ENCODE results near the gene WEE1. TPM values are rescaled to one million over a fixed set of nuclear protein-coding genes. Genes with fewer than 3 reads are reported as not detected.
"Not testable (repeated sequence)": the region's sequence is repeated elsewhere in the genome, so short reads cannot be mapped to it uniquely, and the experiment has no call there.

WEE1 gene
- total RNA-seq, 1 donor from 2014 or later, result 19.1 TPM

- DNase-seq (ENCODE audit: low read depth, low spot score), result not testable (repeated sequence)
Observed at GRCh38 chr11:9622353-9622752, 48.9 kb downstream of the WEE1 start.

GRCh38 chr11:9623053-9623452 is 49.6 kb downstream of the WEE1 start:
- DNase-seq (ENCODE audit: low read depth, low spot score), result not testable (repeated sequence)

GRCh38 chr11:9624448-9624847 is 51.0 kb downstream of the WEE1 start:
- DNase-seq (ENCODE audit: low read depth, low spot score), result no peak

- peak; percentile 30 for DNase-seq (ENCODE audit: low read depth, low spot score)
Observed at GRCh38 chr11:9625162-9625561, 51.7 kb downstream of the WEE1 start.

- DNase-seq (ENCODE audit: low read depth, low spot score), result no peak
Observed at GRCh38 chr11:9625728-9626127, 52.3 kb downstream of the WEE1 start.

GRCh38 chr11:9626496-9627394 is 53.3 kb downstream of the WEE1 start:
- DNase-seq (ENCODE audit: low read depth, low spot score), result peak; percentile 87

- no peak for DNase-seq (ENCODE audit: low read depth, low spot score)
Observed at GRCh38 chr11:9629064-9629463, 55.6 kb downstream of the WEE1 start.

- no peak for DNase-seq (ENCODE audit: low read depth, low spot score)
Observed at GRCh38 chr11:9633679-9634078, 60.2 kb downstream of the WEE1 start.

- DNase-seq (ENCODE audit: low read depth, low spot score), result no peak
Observed at GRCh38 chr11:9636691-9637090, 63.2 kb downstream of the WEE1 start.

DNA sequence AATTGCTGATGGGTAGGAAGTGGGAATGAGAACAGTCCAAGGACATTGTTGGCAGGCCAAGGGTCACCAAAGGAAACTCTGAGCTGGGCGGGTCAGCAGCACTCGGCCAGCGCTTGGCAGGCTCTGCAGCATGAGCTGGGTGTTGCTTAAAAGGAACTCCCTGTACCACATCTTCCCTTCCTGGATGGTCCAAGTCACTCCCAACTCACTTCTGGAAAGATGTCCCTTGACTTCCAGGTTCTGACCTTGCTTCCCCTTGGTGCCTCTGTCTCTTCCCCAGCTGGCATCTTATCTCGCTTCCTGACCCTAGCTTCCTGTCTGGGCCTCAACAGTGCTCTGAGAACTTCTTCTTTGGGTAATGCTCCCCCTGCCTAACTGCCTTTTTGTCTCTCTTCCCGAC is 65.6 kb downstream of the WEE1 start:
- no peak for DNase-seq (ENCODE audit: low read depth, low spot score)

Other genes starting within 250 kb of the WEE1 start
- 135 and 169 TPM in 2 replicates for gene IPO7, start 189.0 kb upstream of the WEE1 start, total RNA-seq
- gene ZNF143, start 112.7 kb upstream of the WEE1 start, total RNA-seq, result 32.2 and 46.4 TPM in 2 replicates
- 132 and 136 TPM in 2 replicates for gene SWAP70, start 90.4 kb downstream of the WEE1 start, total RNA-seq

Data from pulmonary artery endothelial cell (primary cell).